ENCODE measurements around the gene FIGN. TPM values are rescaled to one million over a fixed set of nuclear protein-coding genes. Genes with fewer than 3 reads are reported as not detected.

The FIGN gene
- total RNA-seq, 4 donors from 2014 or later = 12.3 to 17.7 (median 14.2) TPM

DNA sequence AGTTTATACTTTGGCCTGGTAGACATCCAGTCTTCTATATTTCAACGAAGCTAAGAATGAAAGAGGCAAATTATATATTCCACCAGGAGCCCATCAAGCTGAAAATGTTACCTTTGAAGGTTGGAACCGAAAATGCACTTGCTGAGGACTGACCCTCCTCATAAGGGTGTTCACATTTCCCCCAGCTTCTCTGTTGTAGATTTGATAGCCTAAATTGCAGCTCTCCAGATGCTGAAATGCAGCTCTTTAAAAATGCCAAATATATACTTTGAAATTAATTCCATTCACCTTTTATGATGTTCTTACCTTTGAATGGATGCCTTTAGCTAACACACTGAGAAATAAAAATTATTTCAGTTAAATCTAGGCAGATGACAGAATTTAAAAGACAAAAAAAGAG lies 1.8 kb upstream of the FIGN start:
- Histone ChIP-seq H3K27me3 (no peaks in the 10 kb centered on the region), H3K27ac (peak overlapping the region; percentile 92 to 98 (median 94)), H3K4me1 (peaks cover 0 to 5% (median 0%) of the 10 kb centered on the region in 4 donors), H3K36me3 (no peaks in the 10 kb centered on the region), H3K9me3 (no peaks in the 10 kb centered on the region), H3K4me3 (peak overlapping the region in 1 of 4 donors; percentile 68)
- DNase-seq (ENCODE audit: low spot score in 2 of 2) = no peak
- 35 to 70% methylated on average over 2 of the region's 2 CpGs for WGBS, 2 donors
- TF ChIP-seq EP300 (IDR thresholded peaks at IDR 0.05) (no peak), POLR2A (IDR thresholded peaks at IDR 0.05) (no peak)
- TF ChIP-seq, protein P1, sequence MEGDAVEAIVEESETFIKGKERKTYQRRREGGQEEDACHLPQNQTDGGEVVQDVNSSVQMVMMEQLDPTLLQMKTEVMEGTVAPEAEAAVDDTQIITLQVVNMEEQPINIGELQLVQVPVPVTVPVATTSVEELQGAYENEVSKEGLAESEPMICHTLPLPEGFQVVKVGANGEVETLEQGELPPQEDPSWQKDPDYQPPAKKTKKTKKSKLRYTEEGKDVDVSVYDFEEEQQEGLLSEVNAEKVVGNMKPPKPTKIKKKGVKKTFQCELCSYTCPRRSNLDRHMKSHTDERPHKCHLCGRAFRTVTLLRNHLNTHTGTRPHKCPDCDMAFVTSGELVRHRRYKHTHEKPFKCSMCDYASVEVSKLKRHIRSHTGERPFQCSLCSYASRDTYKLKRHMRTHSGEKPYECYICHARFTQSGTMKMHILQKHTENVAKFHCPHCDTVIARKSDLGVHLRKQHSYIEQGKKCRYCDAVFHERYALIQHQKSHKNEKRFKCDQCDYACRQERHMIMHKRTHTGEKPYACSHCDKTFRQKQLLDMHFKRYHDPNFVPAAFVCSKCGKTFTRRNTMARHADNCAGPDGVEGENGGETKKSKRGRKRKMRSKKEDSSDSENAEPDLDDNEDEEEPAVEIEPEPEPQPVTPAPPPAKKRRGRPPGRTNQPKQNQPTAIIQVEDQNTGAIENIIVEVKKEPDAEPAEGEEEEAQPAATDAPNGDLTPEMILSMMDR (IDR thresholded peaks at IDR 0.05) = no peak

DNA sequence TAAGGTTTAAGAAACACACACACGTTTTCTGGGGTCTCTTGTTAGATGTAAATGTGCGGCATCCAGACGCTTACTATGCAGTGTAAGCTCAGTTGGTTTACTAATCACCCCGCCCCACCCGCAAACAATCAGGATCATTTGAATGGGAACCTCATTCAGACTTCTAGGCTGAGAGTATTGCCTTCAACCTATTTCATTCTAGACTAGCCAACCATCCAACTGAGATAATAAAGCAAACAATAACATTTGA lies 1.3 kb upstream of the FIGN start:
- Histone ChIP-seq H3K4me3 (peak overlapping the region; percentile 52 to 80 (median 68)), H3K27ac (peak overlapping the region; percentile 92 to 98 (median 94)), H3K4me1 (peaks cover 0 to 5% (median 0%) of the 10 kb centered on the region in 4 donors), H3K36me3 (no peaks in the 10 kb centered on the region), H3K27me3 (no peaks in the 10 kb centered on the region), H3K9me3 (no peaks in the 10 kb centered on the region)
- no peak for DNase-seq (ENCODE audit: low spot score in 2 of 2)
- TF ChIP-seq EP300 (IDR thresholded peaks at IDR 0.05) (no peak), POLR2A (IDR thresholded peaks at IDR 0.05) (no peak)
- TF ChIP-seq, protein P1 (IDR thresholded peaks at IDR 0.05) = no peak
- WGBS, 2 donors = 26 to 42% methylated on average over 5 of the region's 5 CpGs

DNA sequence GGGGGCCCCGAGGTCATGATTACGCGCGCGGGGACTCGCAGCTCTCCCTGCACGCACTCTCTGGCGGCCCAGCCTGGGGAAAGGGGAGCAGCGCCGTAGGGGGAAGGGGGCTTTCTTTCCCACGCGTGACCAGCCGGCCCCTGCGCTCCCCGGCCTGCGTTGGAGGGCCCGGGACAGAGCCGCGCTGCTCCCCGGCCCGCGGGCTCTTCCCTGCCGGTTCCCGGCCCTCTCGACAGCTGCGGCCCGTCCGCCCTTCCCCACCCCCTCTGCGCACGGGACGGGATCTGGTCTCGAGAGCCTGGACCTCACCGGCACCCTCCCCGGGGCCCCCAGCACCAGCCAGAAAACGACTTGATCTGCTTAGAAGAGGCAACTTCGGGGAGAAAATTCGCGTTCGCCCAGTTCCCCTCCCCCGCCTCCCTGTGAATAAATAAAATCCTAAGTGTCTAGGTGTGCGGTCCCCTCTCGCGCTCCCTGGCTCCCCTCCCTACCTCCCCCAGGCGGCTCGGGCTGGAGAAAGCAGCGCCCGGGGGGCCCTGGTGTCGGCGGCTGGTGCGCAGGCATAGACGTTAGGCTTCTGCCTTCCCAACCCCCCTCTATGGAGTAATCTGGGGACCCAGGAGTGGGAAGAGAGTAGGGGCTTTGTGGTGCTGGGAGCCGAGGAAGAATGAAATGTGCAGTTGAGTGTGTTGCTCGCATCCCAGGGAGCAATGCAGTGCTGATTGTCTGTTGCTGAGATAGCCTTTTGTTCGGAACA lies 803 bp upstream of the FIGN start:
- Histone ChIP-seq H3K4me3 (peak overlapping the region; percentile 52 to 80 (median 68)), H3K27me3 (no peaks in the 10 kb centered on the region), H3K36me3 (no peaks in the 10 kb centered on the region), H3K4me1 (peaks cover 0 to 5% (median 0%) of the 10 kb centered on the region in 4 donors), H3K9me3 (no peaks in the 10 kb centered on the region), H3K27ac (peak overlapping the region; percentile 92 to 98 (median 94))
- 3 to 5% methylated on average over 26 to 44 of the region's 54 CpGs for WGBS, 2 donors
- no peak for TF ChIP-seq POLR2A (IDR thresholded peaks at IDR 0.05)
- TF ChIP-seq, protein P1 (IDR thresholded peaks at IDR 0.05) = peak in 2 of 5 experiments; percentile 10 to 25
- DNase-seq (ENCODE audit: low spot score in 2 of 2) = peak in 1 of 2 donors; percentile 15

DNA sequence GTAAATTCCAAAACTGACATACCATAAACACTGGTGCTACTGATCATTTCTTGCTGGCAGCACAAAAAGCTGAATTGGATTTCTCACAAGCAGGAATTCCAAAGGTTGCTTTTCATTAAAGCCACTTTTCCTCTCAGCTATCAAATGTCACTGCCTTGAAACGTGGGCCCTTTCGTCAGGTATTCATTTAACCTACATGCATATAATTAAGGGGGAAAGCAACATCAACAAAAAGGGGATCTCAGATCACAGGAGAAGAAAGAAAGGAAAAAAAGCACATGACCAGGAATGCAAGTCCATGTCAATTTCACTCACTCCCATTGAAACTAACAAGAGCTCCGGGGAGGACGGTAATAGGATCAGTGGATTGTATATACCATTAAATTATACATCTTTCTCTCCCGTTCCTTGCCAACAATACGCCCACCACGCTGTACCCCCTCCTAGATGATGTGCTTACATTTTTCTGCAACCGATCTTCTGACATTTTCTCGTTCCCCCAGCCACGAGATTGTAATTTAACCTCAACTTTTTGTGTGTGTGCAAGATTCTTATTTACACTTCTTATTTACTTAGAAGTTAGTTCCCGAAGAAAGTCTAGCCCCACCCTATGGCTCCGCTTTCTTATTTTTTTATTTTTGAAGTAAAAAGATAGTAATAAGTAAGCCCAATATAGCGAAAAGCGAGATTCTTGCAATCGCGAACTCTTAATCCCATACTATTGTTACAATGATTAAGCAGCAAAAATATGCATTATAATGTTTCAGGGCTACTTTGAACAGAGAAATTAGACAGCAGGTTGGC lies 725 bp downstream of the FIGN start:
- peak overlapping the region; percentile 92 to 98 (median 94) for H3K27ac ChIP-seq
- no peaks in the 10 kb centered on the region for H3K27me3 ChIP-seq
- peak overlapping the region; percentile 52 to 80 (median 68) for H3K4me3 ChIP-seq
- H3K9me3 ChIP-seq = no peaks in the 10 kb centered on the region
- 3 to 4% methylated on average over 16 of the region's 16 CpGs for WGBS, 2 donors
- peaks cover 0 to 19% (median 4%) of the 10 kb centered on the region in 4 donors for H3K4me1 ChIP-seq
- TF ChIP-seq, protein P1 (IDR thresholded peaks at IDR 0.05) = no peak
- peak in 1 of 2 donors; percentile 35 for TF ChIP-seq EP300 (IDR thresholded peaks at IDR 0.05)
- H3K36me3 ChIP-seq = no peaks in the 10 kb centered on the region
- no peak for DNase-seq (ENCODE audit: low spot score in 2 of 2)

DNA sequence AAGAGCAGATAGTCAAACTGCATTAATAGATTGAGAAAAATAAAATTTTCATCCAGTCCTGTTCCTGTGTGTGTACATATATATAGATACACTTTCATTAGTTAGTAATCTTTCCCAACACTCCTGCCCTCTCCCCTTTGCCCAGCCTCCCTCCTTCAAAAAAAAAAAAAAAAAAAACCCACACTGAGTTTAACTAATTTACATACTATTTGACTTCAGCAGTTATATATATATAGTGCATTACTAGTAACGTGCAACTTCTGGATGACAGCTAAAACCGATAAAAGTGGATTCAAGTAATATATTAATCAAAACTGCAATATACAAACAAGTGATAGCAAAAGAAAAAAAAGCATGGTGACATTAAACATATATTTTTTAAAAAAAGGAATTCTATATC lies 1.4 kb downstream of the FIGN start:
- Histone ChIP-seq H3K4me3 (peak overlapping the region; percentile 52 to 80 (median 68)), H3K36me3 (no peaks in the 10 kb centered on the region), H3K27ac (peak overlapping the region; percentile 63 to 98 (median 94)), H3K4me1 (peaks cover 0 to 26% (median 4%) of the 10 kb centered on the region in 4 donors), H3K9me3 (no peaks in the 10 kb centered on the region), H3K27me3 (no peaks in the 10 kb centered on the region)
- no peak for DNase-seq (ENCODE audit: low spot score in 2 of 2)
- TF ChIP-seq, protein P1 (IDR thresholded peaks at IDR 0.05) = no peak
- no peak for TF ChIP-seq EP300 (IDR thresholded peaks at IDR 0.05)
- no peak for TF ChIP-seq POLR2A (IDR thresholded peaks at IDR 0.05)
- WGBS, 2 donors = 30 to 42% methylated on average over 2 of the region's 2 CpGs
